Measurements from ENCODE around the gene NEGR1.

Gene NEGR1

DNA sequence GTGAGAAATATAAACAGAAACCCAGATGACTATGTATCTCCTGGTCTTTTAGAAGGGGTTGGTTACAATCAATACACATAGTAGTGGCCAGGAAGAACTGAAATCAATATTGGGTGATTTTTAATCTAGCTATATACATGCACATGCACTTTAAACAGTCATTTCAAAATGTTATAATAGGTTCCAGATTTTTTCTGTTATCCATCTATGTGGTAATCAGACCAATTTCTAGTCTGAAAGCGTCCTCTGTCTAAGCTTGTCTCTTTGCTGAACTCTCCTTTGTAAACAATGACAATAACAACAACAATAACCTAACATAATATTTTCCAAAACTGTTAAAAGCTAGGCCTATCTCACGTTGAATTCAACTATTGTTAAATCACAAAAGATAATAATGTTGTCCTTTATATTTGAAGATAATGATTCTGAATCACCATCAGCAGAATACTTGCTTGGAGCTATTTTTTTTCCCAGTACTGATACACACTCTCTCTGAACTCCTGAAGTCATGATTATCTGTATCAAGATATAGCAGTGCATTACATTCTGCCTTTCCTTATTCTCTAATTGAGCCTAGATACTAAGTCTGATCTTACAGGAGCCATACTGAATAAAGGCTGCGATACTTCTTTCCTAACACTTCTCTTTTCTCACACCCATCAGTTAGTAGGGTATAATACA lies 704.7 kb downstream of the NEGR1 start:
- Histone ChIP-seq H3K9ac (ENCODE audit: low read length in 5 of 5) (no peak overlapping the region), H3K36me3 (ENCODE audit: control insufficient read depth in 5 of 5, insufficient read depth in 5 of 5, low read length in 5 of 5) (no peaks in the 10 kb centered on the region), H3K4me3 (ENCODE audit: low read depth in 1 of 5, low read length in 5 of 5) (no peak overlapping the region), H3K9me3 (ENCODE audit: control insufficient read depth in 5 of 5, low read length in 5 of 5) (no peaks in the 10 kb centered on the region), H3K4me1 (ENCODE audit: control insufficient read depth in 5 of 5, insufficient read depth in 5 of 5, low read length in 5 of 5) (peaks cover 0 to 4% (median 0%) of the 10 kb centered on the region in 5 donors), H3K27ac (ENCODE audit: low read depth, low read length) (no peak overlapping the region), H3K27me3 (ENCODE audit: control insufficient read depth in 5 of 5, insufficient read depth in 4 of 5, low read length in 5 of 5) (no peaks in the 10 kb centered on the region)

- Histone ChIP-seq H3K27me3 (ENCODE audit: control insufficient read depth in 5 of 5, insufficient read depth in 4 of 5, low read length in 5 of 5) (no peaks in the 10 kb centered on the region), H3K9ac (ENCODE audit: low read length in 5 of 5) (no peak overlapping the region), H3K36me3 (ENCODE audit: control insufficient read depth in 5 of 5, insufficient read depth in 5 of 5, low read length in 5 of 5) (no peaks in the 10 kb centered on the region), H3K27ac (ENCODE audit: low read depth, low read length) (no peak overlapping the region), H3K4me1 (ENCODE audit: control insufficient read depth in 5 of 5, insufficient read depth in 5 of 5, low read length in 5 of 5) (peaks cover 0 to 11% (median 0%) of the 10 kb centered on the region in 5 donors), H3K9me3 (ENCODE audit: control insufficient read depth in 5 of 5, low read length in 5 of 5) (no peaks in the 10 kb centered on the region), H3K4me3 (ENCODE audit: low read depth in 1 of 5, low read length in 5 of 5) (no peak overlapping the region)
These were observed 710.3 kb downstream of the NEGR1 start for GRCh38 chr1:71572038-71572437.

GRCh38 chr1:71566413-71566812 lies 715.9 kb downstream of the NEGR1 start:
- no peaks in the 10 kb centered on the region for H3K9me3 ChIP-seq (ENCODE audit: control insufficient read depth in 5 of 5, low read length in 5 of 5)
- no peak overlapping the region for H3K4me3 ChIP-seq (ENCODE audit: low read depth in 1 of 5, low read length in 5 of 5)
- H3K27me3 ChIP-seq (ENCODE audit: control insufficient read depth in 5 of 5, insufficient read depth in 4 of 5, low read length in 5 of 5) = no peaks in the 10 kb centered on the region
- peaks cover 0 to 9% (median 0%) of the 10 kb centered on the region in 5 donors for H3K4me1 ChIP-seq (ENCODE audit: control insufficient read depth in 5 of 5, insufficient read depth in 5 of 5, low read length in 5 of 5)
- H3K27ac ChIP-seq (ENCODE audit: low read depth, low read length) = no peak overlapping the region
- no peaks in the 10 kb centered on the region for H3K36me3 ChIP-seq (ENCODE audit: control insufficient read depth in 5 of 5, insufficient read depth in 5 of 5, low read length in 5 of 5)
- no peak overlapping the region for H3K9ac ChIP-seq (ENCODE audit: low read length in 5 of 5)

DNA sequence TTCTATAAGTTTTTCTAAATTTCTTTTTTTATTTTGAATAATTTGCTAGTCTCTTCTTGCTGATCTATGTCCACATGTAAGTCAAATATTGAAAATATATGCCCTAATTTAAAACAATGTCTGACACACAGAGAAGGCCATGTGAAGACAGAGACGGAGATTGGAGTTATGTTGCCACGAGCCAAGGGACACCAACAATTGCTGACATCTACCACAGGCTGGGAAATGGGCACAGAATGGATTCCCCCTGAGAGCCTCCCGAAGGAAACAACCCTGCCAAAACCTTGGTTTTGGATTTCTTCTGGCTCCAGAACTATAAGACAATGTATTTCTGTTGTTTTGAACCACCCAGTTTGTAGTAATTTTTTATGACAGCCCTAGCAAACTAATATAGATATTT lies 716.5 kb downstream of the NEGR1 start:
- no peaks in the 10 kb centered on the region for H3K27me3 ChIP-seq (ENCODE audit: control insufficient read depth in 5 of 5, insufficient read depth in 4 of 5, low read length in 5 of 5)
- no peak overlapping the region for H3K9ac ChIP-seq (ENCODE audit: low read length in 5 of 5)
- no peak overlapping the region for H3K4me3 ChIP-seq (ENCODE audit: low read depth in 1 of 5, low read length in 5 of 5)
- H3K36me3 ChIP-seq (ENCODE audit: control insufficient read depth in 5 of 5, insufficient read depth in 5 of 5, low read length in 5 of 5) = no peaks in the 10 kb centered on the region
- H3K27ac ChIP-seq (ENCODE audit: low read depth, low read length) = no peak overlapping the region
- H3K9me3 ChIP-seq (ENCODE audit: control insufficient read depth in 5 of 5, low read length in 5 of 5) = no peaks in the 10 kb centered on the region
- peaks cover 0 to 11% (median 0%) of the 10 kb centered on the region in 5 donors for H3K4me1 ChIP-seq (ENCODE audit: control insufficient read depth in 5 of 5, insufficient read depth in 5 of 5, low read length in 5 of 5)

DNA sequence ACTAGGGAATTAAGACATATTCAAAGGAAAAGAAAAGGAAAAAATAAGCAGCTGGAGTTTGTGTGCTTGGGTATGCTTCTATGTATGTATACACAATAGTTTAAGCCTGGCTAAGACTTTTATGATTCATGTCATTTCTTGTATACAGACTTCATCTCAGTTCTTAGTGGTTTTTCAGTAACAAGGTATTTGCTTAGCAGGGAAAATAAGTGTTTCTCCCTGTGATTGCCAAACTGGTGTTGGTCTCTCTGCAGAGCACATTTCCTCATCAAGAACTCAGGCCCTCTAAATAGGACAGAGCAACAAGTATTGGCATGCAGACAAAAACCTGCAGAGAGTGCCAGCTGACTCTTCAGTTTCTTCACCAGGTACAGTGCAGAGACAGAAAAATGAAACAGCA lies 717.1 kb downstream of the NEGR1 start:
- Histone ChIP-seq H3K27ac (ENCODE audit: low read depth, low read length) (no peak overlapping the region), H3K4me3 (ENCODE audit: low read depth in 1 of 5, low read length in 5 of 5) (no peak overlapping the region), H3K36me3 (ENCODE audit: control insufficient read depth in 5 of 5, insufficient read depth in 5 of 5, low read length in 5 of 5) (no peaks in the 10 kb centered on the region), H3K9ac (ENCODE audit: low read length in 5 of 5) (no peak overlapping the region), H3K4me1 (ENCODE audit: control insufficient read depth in 5 of 5, insufficient read depth in 5 of 5, low read length in 5 of 5) (peaks cover 0 to 11% (median 0%) of the 10 kb centered on the region in 5 donors), H3K27me3 (ENCODE audit: control insufficient read depth in 5 of 5, insufficient read depth in 4 of 5, low read length in 5 of 5) (no peaks in the 10 kb centered on the region), H3K9me3 (ENCODE audit: control insufficient read depth in 5 of 5, low read length in 5 of 5) (no peaks in the 10 kb centered on the region)

DNA sequence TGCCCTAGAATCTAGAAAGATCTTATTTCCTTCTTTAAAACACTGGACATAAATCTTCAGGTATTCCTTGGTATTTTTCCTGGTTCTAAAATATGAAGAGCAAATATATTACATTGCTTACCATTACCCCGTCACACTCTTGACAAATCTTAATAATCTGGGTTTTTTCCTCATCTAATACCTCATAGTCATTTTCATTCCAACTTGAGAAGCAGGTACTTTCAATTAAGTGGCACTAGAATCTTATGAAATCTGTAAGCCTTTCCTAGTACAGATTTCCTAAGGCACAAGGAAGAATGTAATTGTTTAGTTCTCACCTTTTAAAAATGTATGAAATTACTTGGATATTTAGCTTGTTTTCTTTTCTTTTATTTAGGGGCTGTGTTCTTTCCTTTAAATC lies 720.0 kb downstream of the NEGR1 start:
- H3K9ac ChIP-seq (ENCODE audit: low read length in 5 of 5) = no peak overlapping the region
- no peaks in the 10 kb centered on the region for H3K36me3 ChIP-seq (ENCODE audit: control insufficient read depth in 5 of 5, insufficient read depth in 5 of 5, low read length in 5 of 5)
- no peak overlapping the region for H3K4me3 ChIP-seq (ENCODE audit: low read depth in 1 of 5, low read length in 5 of 5)
- peaks cover 0 to 11% (median 0%) of the 10 kb centered on the region in 5 donors for H3K4me1 ChIP-seq (ENCODE audit: control insufficient read depth in 5 of 5, insufficient read depth in 5 of 5, low read length in 5 of 5)
- H3K27me3 ChIP-seq (ENCODE audit: control insufficient read depth in 5 of 5, insufficient read depth in 4 of 5, low read length in 5 of 5) = no peaks in the 10 kb centered on the region
- no peak overlapping the region for H3K27ac ChIP-seq (ENCODE audit: low read depth, low read length)
- H3K9me3 ChIP-seq (ENCODE audit: control insufficient read depth in 5 of 5, low read length in 5 of 5) = no peaks in the 10 kb centered on the region

- Histone ChIP-seq H3K9ac (ENCODE audit: low read length in 5 of 5) (no peak overlapping the region), H3K27ac (ENCODE audit: low read depth, low read length) (no peak overlapping the region), H3K9me3 (ENCODE audit: control insufficient read depth in 5 of 5, low read length in 5 of 5) (no peaks in the 10 kb centered on the region), H3K36me3 (ENCODE audit: control insufficient read depth in 5 of 5, insufficient read depth in 5 of 5, low read length in 5 of 5) (no peaks in the 10 kb centered on the region), H3K27me3 (ENCODE audit: control insufficient read depth in 5 of 5, insufficient read depth in 4 of 5, low read length in 5 of 5) (no peaks in the 10 kb centered on the region), H3K4me1 (ENCODE audit: control insufficient read depth in 5 of 5, insufficient read depth in 5 of 5, low read length in 5 of 5) (peaks cover 0 to 11% (median 0%) of the 10 kb centered on the region in 5 donors), H3K4me3 (ENCODE audit: low read depth in 1 of 5, low read length in 5 of 5) (no peak overlapping the region)
These were observed 720.6 kb downstream of the NEGR1 start for GRCh38 chr1:71561729-71562128.

- no peak overlapping the region for H3K27ac ChIP-seq (ENCODE audit: low read depth, low read length)
- no peaks in the 10 kb centered on the region for H3K27me3 ChIP-seq (ENCODE audit: control insufficient read depth in 5 of 5, insufficient read depth in 4 of 5, low read length in 5 of 5)
- peaks cover 0 to 11% (median 0%) of the 10 kb centered on the region in 5 donors for H3K4me1 ChIP-seq (ENCODE audit: control insufficient read depth in 5 of 5, insufficient read depth in 5 of 5, low read length in 5 of 5)
- H3K4me3 ChIP-seq (ENCODE audit: low read depth in 1 of 5, low read length in 5 of 5) = no peak overlapping the region
- H3K9ac ChIP-seq (ENCODE audit: low read length in 5 of 5) = no peak overlapping the region
- H3K9me3 ChIP-seq (ENCODE audit: control insufficient read depth in 5 of 5, low read length in 5 of 5) = no peaks in the 10 kb centered on the region
- H3K36me3 ChIP-seq (ENCODE audit: control insufficient read depth in 5 of 5, insufficient read depth in 5 of 5, low read length in 5 of 5) = no peaks in the 10 kb centered on the region
These were observed 721.1 kb downstream of the NEGR1 start for GRCh38 chr1:71561206-71561605.

- Histone ChIP-seq H3K9ac (ENCODE audit: low read length in 5 of 5) (no peak overlapping the region), H3K27me3 (ENCODE audit: control insufficient read depth in 5 of 5, insufficient read depth in 4 of 5, low read length in 5 of 5) (no peaks in the 10 kb centered on the region), H3K27ac (ENCODE audit: low read depth, low read length) (no peak overlapping the region), H3K9me3 (ENCODE audit: control insufficient read depth in 5 of 5, low read length in 5 of 5) (no peaks in the 10 kb centered on the region), H3K36me3 (ENCODE audit: control insufficient read depth in 5 of 5, insufficient read depth in 5 of 5, low read length in 5 of 5) (no peaks in the 10 kb centered on the region), H3K4me1 (ENCODE audit: control insufficient read depth in 5 of 5, insufficient read depth in 5 of 5, low read length in 5 of 5) (peaks cover 0 to 8% (median 0%) of the 10 kb centered on the region in 5 donors), H3K4me3 (ENCODE audit: low read depth in 1 of 5, low read length in 5 of 5) (no peak overlapping the region)
These were observed 722.5 kb downstream of the NEGR1 start for GRCh38 chr1:71559880-71560279.

GRCh38 chr1:71557138-71557537 lies 725.2 kb downstream of the NEGR1 start:
- H3K4me1 ChIP-seq (ENCODE audit: control insufficient read depth in 5 of 5, insufficient read depth in 5 of 5, low read length in 5 of 5) = peaks cover 0 to 12% (median 0%) of the 10 kb centered on the region in 5 donors
- no peaks in the 10 kb centered on the region for H3K27me3 ChIP-seq (ENCODE audit: control insufficient read depth in 5 of 5, insufficient read depth in 4 of 5, low read length in 5 of 5)
- H3K4me3 ChIP-seq (ENCODE audit: low read depth in 1 of 5, low read length in 5 of 5) = no peak overlapping the region
- no peaks in the 10 kb centered on the region for H3K36me3 ChIP-seq (ENCODE audit: control insufficient read depth in 5 of 5, insufficient read depth in 5 of 5, low read length in 5 of 5)
- H3K9me3 ChIP-seq (ENCODE audit: control insufficient read depth in 5 of 5, low read length in 5 of 5) = no peaks in the 10 kb centered on the region
- H3K9ac ChIP-seq (ENCODE audit: low read length in 5 of 5) = no peak overlapping the region
- H3K27ac ChIP-seq (ENCODE audit: low read depth, low read length) = no peak overlapping the region
